ENCODE measurements around the gene MAN2A1.

DNA sequence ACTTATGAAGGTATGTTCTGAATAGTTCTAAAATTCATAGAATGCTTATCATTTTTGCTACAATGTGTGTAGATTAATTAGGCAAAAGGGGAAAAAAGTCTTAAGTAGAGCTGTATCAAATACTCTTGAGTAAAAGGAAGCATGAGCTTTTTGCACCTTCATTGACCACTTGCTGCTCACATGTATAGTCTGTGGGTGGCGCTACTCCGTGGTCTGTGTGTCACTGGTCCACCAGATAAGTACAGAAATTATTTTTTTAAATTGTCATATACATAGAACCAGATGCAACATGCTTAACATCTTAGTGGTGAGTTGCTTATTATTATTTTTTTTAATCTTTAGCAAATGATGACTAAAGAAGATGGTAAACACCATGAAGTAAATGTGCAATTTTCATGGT lies 130.2 kb downstream of the MAN2A1 start:
- TF ChIP-seq, protein P1, sequence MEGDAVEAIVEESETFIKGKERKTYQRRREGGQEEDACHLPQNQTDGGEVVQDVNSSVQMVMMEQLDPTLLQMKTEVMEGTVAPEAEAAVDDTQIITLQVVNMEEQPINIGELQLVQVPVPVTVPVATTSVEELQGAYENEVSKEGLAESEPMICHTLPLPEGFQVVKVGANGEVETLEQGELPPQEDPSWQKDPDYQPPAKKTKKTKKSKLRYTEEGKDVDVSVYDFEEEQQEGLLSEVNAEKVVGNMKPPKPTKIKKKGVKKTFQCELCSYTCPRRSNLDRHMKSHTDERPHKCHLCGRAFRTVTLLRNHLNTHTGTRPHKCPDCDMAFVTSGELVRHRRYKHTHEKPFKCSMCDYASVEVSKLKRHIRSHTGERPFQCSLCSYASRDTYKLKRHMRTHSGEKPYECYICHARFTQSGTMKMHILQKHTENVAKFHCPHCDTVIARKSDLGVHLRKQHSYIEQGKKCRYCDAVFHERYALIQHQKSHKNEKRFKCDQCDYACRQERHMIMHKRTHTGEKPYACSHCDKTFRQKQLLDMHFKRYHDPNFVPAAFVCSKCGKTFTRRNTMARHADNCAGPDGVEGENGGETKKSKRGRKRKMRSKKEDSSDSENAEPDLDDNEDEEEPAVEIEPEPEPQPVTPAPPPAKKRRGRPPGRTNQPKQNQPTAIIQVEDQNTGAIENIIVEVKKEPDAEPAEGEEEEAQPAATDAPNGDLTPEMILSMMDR (tag by site-specific recombination; IDR thresholded peaks at IDR 0.05) = no peak
- TF ChIP-seq, protein P2, sequence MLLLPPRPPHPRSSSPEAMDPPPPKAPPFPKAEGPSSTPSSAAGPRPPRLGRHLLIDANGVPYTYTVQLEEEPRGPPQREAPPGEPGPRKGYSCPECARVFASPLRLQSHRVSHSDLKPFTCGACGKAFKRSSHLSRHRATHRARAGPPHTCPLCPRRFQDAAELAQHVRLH (tag by site-specific recombination; IDR thresholded peaks at IDR 0.05) = no peak
- TF ChIP-seq SETDB1 (IDR thresholded peaks at IDR 0.05; ENCODE audit: insufficient read length, low read length) = no peak
- TF ChIP-seq, protein P3, sequence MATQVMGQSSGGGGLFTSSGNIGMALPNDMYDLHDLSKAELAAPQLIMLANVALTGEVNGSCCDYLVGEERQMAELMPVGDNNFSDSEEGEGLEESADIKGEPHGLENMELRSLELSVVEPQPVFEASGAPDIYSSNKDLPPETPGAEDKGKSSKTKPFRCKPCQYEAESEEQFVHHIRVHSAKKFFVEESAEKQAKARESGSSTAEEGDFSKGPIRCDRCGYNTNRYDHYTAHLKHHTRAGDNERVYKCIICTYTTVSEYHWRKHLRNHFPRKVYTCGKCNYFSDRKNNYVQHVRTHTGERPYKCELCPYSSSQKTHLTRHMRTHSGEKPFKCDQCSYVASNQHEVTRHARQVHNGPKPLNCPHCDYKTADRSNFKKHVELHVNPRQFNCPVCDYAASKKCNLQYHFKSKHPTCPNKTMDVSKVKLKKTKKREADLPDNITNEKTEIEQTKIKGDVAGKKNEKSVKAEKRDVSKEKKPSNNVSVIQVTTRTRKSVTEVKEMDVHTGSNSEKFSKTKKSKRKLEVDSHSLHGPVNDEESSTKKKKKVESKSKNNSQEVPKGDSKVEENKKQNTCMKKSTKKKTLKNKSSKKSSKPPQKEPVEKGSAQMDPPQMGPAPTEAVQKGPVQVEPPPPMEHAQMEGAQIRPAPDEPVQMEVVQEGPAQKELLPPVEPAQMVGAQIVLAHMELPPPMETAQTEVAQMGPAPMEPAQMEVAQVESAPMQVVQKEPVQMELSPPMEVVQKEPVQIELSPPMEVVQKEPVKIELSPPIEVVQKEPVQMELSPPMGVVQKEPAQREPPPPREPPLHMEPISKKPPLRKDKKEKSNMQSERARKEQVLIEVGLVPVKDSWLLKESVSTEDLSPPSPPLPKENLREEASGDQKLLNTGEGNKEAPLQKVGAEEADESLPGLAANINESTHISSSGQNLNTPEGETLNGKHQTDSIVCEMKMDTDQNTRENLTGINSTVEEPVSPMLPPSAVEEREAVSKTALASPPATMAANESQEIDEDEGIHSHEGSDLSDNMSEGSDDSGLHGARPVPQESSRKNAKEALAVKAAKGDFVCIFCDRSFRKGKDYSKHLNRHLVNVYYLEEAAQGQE (tag by site-specific recombination; IDR thresholded peaks at IDR 0.05) = no peak
- no peak for TF ChIP-seq ZNF660 (tag by site-specific recombination; IDR thresholded peaks at IDR 0.05)
- TF ChIP-seq, protein P4, sequence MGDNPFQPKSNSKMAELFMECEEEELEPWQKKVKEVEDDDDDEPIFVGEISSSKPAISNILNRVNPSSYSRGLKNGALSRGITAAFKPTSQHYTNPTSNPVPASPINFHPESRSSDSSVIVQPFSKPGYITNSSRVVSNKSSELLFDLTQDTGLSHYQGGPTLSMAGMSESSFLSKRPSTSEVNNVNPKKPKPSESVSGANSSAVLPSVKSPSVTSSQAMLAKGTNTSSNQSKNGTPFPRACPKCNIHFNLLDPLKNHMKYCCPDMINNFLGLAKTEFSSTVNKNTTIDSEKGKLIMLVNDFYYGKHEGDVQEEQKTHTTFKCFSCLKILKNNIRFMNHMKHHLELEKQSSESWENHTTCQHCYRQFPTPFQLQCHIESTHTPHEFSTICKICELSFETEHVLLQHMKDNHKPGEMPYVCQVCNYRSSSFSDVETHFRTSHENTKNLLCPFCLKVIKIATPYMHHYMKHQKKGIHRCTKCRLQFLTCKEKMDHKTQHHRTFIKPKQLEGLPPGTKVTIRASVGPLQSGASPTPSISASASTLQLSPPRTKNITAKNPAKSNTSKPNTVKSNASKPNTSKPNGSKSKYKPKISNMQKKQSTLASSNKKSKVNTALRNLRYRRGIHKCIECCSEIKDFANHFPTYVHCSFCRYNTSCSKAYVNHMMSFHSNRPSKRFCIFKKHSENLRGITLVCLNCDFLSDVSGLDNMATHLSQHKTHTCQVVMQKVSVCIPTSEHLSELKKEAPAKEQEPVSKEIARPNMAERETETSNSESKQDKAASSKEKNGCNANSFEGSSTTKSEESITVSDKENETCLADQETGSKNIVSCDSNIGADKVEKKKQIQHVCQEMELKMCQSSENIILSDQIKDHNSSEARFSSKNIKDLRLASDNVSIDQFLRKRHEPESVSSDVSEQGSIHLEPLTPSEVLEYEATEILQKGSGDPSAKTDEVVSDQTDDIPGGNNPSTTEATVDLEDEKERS (tag by site-specific recombination; IDR thresholded peaks at IDR 0.05) = no peak
